Glutamatergic neuron (in vitro differentiated cells): Measurements from ENCODE around the gene SWT1. TPM values are rescaled to one million over a fixed set of nuclear protein-coding genes. Genes with fewer than 3 reads are reported as not detected.
A peak's percentile ranks its signal among the peaks of the same experiment; 100 is the strongest.

Experiments used
- DNase-seq: peaks from one replicate; pipeline ENCODE4 v3.0.0; 2022
- H3K27ac Mint-ChIP-seq: one replicate; pipeline ENCODE4 v1.8.0; 2020; ENCODE audit warnings: mild to moderate bottlenecking, mixed read lengths, inconsistent platforms; ENCODE audit not compliant: unreplicated experiment
- H3K27me3 Mint-ChIP-seq: one replicate; pipeline ENCODE4 v1.8.0; 2020; ENCODE audit warnings: mild to moderate bottlenecking, moderate library complexity, mixed read lengths, inconsistent platforms; ENCODE audit not compliant: unreplicated experiment
- H3K36me3 Mint-ChIP-seq: one replicate; pipeline ENCODE4 v1.8.0; 2020; ENCODE audit warnings: mild to moderate bottlenecking, mixed read lengths, inconsistent platforms; ENCODE audit not compliant: unreplicated experiment
- H3K4me1 Mint-ChIP-seq: one replicate; pipeline ENCODE4 v1.8.0; 2020; ENCODE audit warnings: mild to moderate bottlenecking, low read depth, mixed read lengths, inconsistent platforms; ENCODE audit not compliant: unreplicated experiment
- H3K4me3 Mint-ChIP-seq: one replicate; pipeline ENCODE4 v1.8.0; 2020; ENCODE audit warnings: mild to moderate bottlenecking, mixed read lengths, inconsistent platforms; ENCODE audit not compliant: unreplicated experiment
- H3K9me3 Mint-ChIP-seq: one replicate; pipeline ENCODE4 v1.8.0; 2020; ENCODE audit warnings: mild to moderate bottlenecking, moderate library complexity, mixed read lengths, inconsistent platforms; ENCODE audit not compliant: unreplicated experiment
- total RNA-seq: library from RNA; stranded (reverse); fragmentation: NEBNext Ultra II Directional; extraction: Animal tissue kit (Norgen Biotek cat#: 25700); gene quantifications from one replicate; pipeline ENCODE4 v1.2.1, GENCODE V29; 2021; ENCODE audit not compliant: unreplicated experiment
- TF ChIP-seq, protein P1 (sequence below): fragments of 200-600 bp; sonication (generic); IDR thresholded peaks from one replicate; pipeline ENCODE4 v1.5.0; 2021; ENCODE audit not compliant: partially characterized antibody, unreplicated experiment

SWT1 gene
- total RNA-seq, 1 donor from 2014 or later, result 15.5 TPM

DNA sequence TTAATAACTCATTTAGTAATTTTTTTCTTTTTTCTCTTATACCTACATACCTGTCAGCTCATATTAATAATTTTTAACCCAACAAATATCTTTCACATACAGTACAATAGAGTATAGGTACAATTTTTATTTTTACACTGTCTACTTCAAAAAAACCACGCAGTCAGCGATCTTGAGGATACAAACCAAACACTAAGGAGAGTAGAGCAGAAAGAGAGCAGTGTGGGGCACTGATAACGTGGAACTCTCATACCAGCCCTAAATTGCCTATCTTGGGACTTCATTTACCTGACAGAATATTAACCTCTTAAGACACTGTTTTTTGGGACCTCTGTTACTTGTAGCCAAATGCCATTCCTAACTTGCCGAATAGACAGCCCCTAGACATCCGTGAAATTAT lies 5.8 kb upstream of the SWT1 start:
- no peaks in the 10 kb centered on the region for H3K27me3 Mint-ChIP-seq

DNA sequence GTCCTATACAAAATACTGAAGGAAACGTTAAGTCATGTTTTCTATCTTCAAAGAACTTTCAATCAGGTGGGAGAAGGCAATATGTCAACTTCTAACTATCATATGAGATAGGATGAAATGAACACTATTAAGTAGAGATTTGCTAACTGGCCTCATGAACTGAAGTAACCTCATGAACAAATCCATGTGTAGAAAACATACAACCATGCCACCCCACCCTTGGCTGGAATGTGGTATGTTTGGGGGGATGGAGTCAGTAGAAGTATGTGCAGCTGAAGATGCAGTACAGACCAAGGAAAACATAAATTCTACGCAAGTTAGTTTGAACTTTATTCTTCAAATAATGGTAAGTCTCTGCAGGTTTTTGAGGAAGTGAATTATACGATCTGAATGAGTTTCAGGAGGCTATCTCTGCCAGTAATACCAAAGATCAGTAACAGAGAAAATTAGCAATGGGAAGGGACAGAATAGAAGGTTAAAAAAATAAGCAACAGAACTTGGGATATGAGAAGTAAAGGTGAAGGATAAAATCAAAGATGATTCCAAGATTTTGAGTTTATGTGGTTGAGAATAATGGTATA lies 4.7 kb upstream of the SWT1 start:
- Mint-ChIP-seq H3K9me3 (peaks cover 5% of the 10 kb centered on the region), H3K36me3 (no peaks in the 10 kb centered on the region), H3K27me3 (peaks cover 5% of the 10 kb centered on the region), H3K4me3 (no peak overlapping the region), H3K27ac (no peak overlapping the region), H3K4me1 (peaks cover 4% of the 10 kb centered on the region)
- no peak for DNase-seq
- TF ChIP-seq, protein P1, sequence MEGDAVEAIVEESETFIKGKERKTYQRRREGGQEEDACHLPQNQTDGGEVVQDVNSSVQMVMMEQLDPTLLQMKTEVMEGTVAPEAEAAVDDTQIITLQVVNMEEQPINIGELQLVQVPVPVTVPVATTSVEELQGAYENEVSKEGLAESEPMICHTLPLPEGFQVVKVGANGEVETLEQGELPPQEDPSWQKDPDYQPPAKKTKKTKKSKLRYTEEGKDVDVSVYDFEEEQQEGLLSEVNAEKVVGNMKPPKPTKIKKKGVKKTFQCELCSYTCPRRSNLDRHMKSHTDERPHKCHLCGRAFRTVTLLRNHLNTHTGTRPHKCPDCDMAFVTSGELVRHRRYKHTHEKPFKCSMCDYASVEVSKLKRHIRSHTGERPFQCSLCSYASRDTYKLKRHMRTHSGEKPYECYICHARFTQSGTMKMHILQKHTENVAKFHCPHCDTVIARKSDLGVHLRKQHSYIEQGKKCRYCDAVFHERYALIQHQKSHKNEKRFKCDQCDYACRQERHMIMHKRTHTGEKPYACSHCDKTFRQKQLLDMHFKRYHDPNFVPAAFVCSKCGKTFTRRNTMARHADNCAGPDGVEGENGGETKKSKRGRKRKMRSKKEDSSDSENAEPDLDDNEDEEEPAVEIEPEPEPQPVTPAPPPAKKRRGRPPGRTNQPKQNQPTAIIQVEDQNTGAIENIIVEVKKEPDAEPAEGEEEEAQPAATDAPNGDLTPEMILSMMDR, result no peak

More for the DNA sequence above, 5.8 kb upstream of the SWT1 start:
- Mint-ChIP-seq H3K4me3 (no peak overlapping the region), H3K36me3 (no peaks in the 10 kb centered on the region), H3K27ac (no peak overlapping the region), H3K9me3 (no peaks in the 10 kb centered on the region), H3K4me1 (peaks cover 4% of the 10 kb centered on the region)
- no peak for DNase-seq
- TF ChIP-seq, protein P1, result no peak

DNA sequence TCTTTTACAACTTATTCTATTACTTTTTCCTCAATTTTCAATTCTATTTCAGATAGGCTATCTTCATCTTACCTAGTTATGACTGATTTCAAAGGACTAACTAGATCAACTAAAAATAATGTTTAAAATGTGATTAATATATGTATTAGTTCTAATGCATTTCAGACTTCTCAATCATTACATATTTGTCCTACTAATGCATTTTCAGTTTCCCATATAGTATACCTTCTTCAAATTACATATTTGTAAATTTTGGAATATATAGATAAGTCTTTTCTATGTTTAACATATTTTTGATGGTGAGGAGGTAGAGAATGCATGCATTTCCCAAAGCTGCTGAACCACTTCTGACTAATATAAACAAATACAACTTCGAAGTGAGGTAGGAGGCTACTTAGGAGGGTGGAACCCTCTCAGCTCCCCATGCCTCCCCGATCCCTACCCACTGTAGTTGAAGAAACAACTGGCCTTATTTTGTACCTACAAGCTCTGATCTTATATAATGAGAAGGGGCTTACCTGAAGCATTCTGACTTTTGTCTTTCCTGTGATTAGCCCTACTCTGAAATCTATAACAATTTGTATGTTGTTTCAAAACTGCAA lies 2.0 kb upstream of the SWT1 start:
- Mint-ChIP-seq H3K27ac (no peak overlapping the region), H3K36me3 (no peaks in the 10 kb centered on the region), H3K9me3 (peaks cover 7% of the 10 kb centered on the region), H3K4me1 (peaks cover 15% of the 10 kb centered on the region), H3K27me3 (peaks cover 7% of the 10 kb centered on the region), H3K4me3 (peak overlapping the region; percentile 99)
- TF ChIP-seq, protein P1, result no peak
- DNase-seq, result no peak

- TF ChIP-seq, protein P1, result no peak
- Mint-ChIP-seq H3K4me1 (peaks cover 15% of the 10 kb centered on the region), H3K27me3 (peaks cover 7% of the 10 kb centered on the region), H3K27ac (peak overlapping the region; percentile 96), H3K36me3 (no peaks in the 10 kb centered on the region), H3K9me3 (peaks cover 7% of the 10 kb centered on the region), H3K4me3 (peak overlapping the region; percentile 99)
- no peak for DNase-seq
Measured at GRCh38 chr1:185155600-185156287, 1.2 kb upstream of the SWT1 start.

- Mint-ChIP-seq H3K27me3 (peaks cover 7% of the 10 kb centered on the region), H3K9me3 (peaks cover 7% of the 10 kb centered on the region), H3K36me3 (no peaks in the 10 kb centered on the region), H3K4me1 (peaks cover 15% of the 10 kb centered on the region), H3K27ac (peak overlapping the region; percentile 96), H3K4me3 (peak overlapping the region; percentile 99)
- TF ChIP-seq, protein P1, result no peak
- no peak for DNase-seq
Measured at GRCh38 chr1:185156288-185156853, 596 bp upstream of the SWT1 start.
